ENCODE results near the gene MYRF. TPM values are rescaled to one million over a fixed set of nuclear protein-coding genes. Genes with fewer than 3 reads are reported as not detected.

MYRF gene
- total RNA-seq, 2 experiments from 2014 or later: 0.19 to 1.1 TPM

GRCh38 chr11:61795876-61796526 is 43.6 kb downstream of the MYRF start:
- intact Hi-C loops (cut with micrococcal nuclease; ENCODE audit: unreplicated experiment): loop anchor here (2.0 kb wide), 1 partner anchor 75 kb away; no protein-coding TSS in a partner anchor
- Histone ChIP-seq H3K4me1 (ENCODE audit: insufficient read depth, low read length, poor library complexity, severe bottlenecking) (peaks cover 27% of the 10 kb centered on the region), H3K9me3 (ENCODE audit: low read length) (no peaks in the 10 kb centered on the region), H3K79me2 (ENCODE audit: insufficient read depth, low read depth, low read length) (peaks cover 82% of the 10 kb centered on the region), H3K4me2 (ENCODE audit: low read length) (no peak overlapping the region), H3K27ac (ENCODE audit: low read depth, low read length, poor library complexity, severe bottlenecking) (no peak overlapping the region), H3K4me3 (ENCODE audit: low read depth, low read length, poor library complexity, severe bottlenecking) (no peak overlapping the region), H4K20me1 (ENCODE audit: insufficient read depth, low read length) (peaks cover 18% of the 10 kb centered on the region; the same call in 1 of the 2 replicates), H3K36me3 (ENCODE audit: insufficient read depth, low read length) (peaks cover 69% of the 10 kb centered on the region), H2AFZ (ENCODE audit: low read length) (no peak overlapping the region), H3K9me2 (ENCODE audit: insufficient read depth, low read length) (no peaks in the 10 kb centered on the region)
- BruUV-seq (replicated peaks): no TSS peak
- ChIA-PET POLR2A (interaction anchor here (1.3 to 2.3 kb wide), 3 partner anchors 24 to 83 kb away, joined by 3 to 8 read pairs (median 3); no protein-coding TSS in a partner anchor), CTCF (ENCODE audit: unreplicated experiment) (no interaction called here)
- no peak for TF ChIP-seq EZH2phosphoT487 (IDR thresholded peaks at IDR 0.05; ENCODE audit: borderline replicate concordance, low read depth, low read length)
- no peak for TF ChIP-seq CTCF (conservative IDR thresholded peaks at IDR 0.05; ENCODE audit: low read length)
- no peak for DNase-seq (ENCODE audit: low spot score)

GRCh38 chr11:61797263-61797944 is 45.0 kb downstream of the MYRF start:
- Histone ChIP-seq H3K9me3 (ENCODE audit: low read length) (no peaks in the 10 kb centered on the region), H3K79me2 (ENCODE audit: insufficient read depth, low read depth, low read length) (peaks cover 69% of the 10 kb centered on the region), H3K4me3 (ENCODE audit: low read depth, low read length, poor library complexity, severe bottlenecking) (no peak overlapping the region), H4K20me1 (ENCODE audit: insufficient read depth, low read length) (peaks cover 18% of the 10 kb centered on the region; the same call in 1 of the 2 replicates), H3K27ac (ENCODE audit: low read depth, low read length, poor library complexity, severe bottlenecking) (no peak overlapping the region), H3K4me1 (ENCODE audit: insufficient read depth, low read length, poor library complexity, severe bottlenecking) (peaks cover 20% of the 10 kb centered on the region), H3K36me3 (ENCODE audit: insufficient read depth, low read length) (peaks cover 76% of the 10 kb centered on the region), H2AFZ (ENCODE audit: low read length) (no peak overlapping the region), H3K4me2 (ENCODE audit: low read length) (peak overlapping the region; percentile 13; the same call in 1 of the 2 replicates), H3K9me2 (ENCODE audit: insufficient read depth, low read length) (no peaks in the 10 kb centered on the region)
- ChIA-PET CTCF (ENCODE audit: unreplicated experiment) (interaction anchor here (0.5 to 1.8 kb wide), 5 partner anchors 8 to 313 kb away, joined by 3 to 13 read pairs (median 3); no protein-coding TSS in a partner anchor), POLR2A (interaction anchor here (0.6 to 2.3 kb wide), 8 partner anchors 23 to 378 kb away, joined by 3 to 8 read pairs (median 3); no protein-coding TSS in a partner anchor)
- DNase-seq (ENCODE audit: low spot score): peak; percentile 71
- TF ChIP-seq EZH2phosphoT487 (IDR thresholded peaks at IDR 0.05; ENCODE audit: borderline replicate concordance, low read depth, low read length) (no peak), CTCF (conservative IDR thresholded peaks at IDR 0.05; ENCODE audit: low read length) (peak; percentile 98)
- intact Hi-C loops (cut with micrococcal nuclease; ENCODE audit: unreplicated experiment): loop anchor here (1.0 to 2.0 kb wide), 4 partner anchors 73 to 285 kb away; no protein-coding TSS in a partner anchor
- no TSS peak for BruUV-seq (replicated peaks)

Data from OCI-LY7 (cell line).